Endothelial cell of umbilical vein (primary cell): ENCODE results near the gene LRRC8E. TPM values are rescaled to one million over a fixed set of nuclear protein-coding genes. Genes with fewer than 3 reads are reported as not detected.

ENCODE experiments used
- BruUV-seq: library from RNA; stranded (reverse); fragments of 400-500 nt; replicated peaks from 2 replicates; lab custom pipeline; 2021; lab: Mats Ljungman, UMichigan
- CTCF ChIA-PET: fragments of 300-600, 350-600 bp; sonication (Branson Sonifier 250); formaldehyde crosslinking; loops from one replicate; lab custom pipeline; 2021; ENCODE audit warnings: antibody characterized with exemption, inconsistent platforms; lab: Charles Lee
- POLR2A ChIA-PET: fragments of 300-600, 350-600 bp; sonication (Branson Sonifier 250); formaldehyde crosslinking; loops from one replicate; lab custom pipeline; 2021; ENCODE audit warnings: antibody characterized with exemption, inconsistent platforms; lab: Charles Lee
- DNase-seq: peaks from one replicate; pipeline ENCODE4 v3.0.0-alpha.2; 2011; ENCODE audit warnings: low read depth, low spot score
- FAIRE-seq: peaks from 2 replicates; lab custom pipeline; 2011; peaks lifted over from hg19 to GRCh38; lab: Jason Lieb, UNC
- H2AFZ ChIP-seq: 2 replicates; pipeline ENCODE4 v1.6.0; 2012; ENCODE audit warnings: low read depth, low read length, control low read depth, inconsistent platforms
- H3K27ac ChIP-seq: 2 replicates; pipeline ENCODE4 v1.5.1; 2011; ENCODE audit warnings: low read depth, mild to moderate bottlenecking, control low read depth, low read length, moderate library complexity; ENCODE audit not compliant: insufficient read depth
- H3K27me3 ChIP-seq, 2 experiments: 2 replicates each; pipeline versions ENCODE4 v1.6.0 to v1.6.1; 2011; ENCODE audit warnings: low read length in 2 of 2, mixed read lengths in 1 of 2; ENCODE audit not compliant: control insufficient read depth in 2 of 2, insufficient read depth in 2 of 2
- H3K36me3 ChIP-seq, 2 experiments: 2 replicates in 1 of 2; 3 replicates in 1 of 2; pipeline ENCODE4 v1.5.1; 2011; ENCODE audit warnings: low read length in 2 of 2, mild to moderate bottlenecking in 1 of 2, moderate library complexity in 1 of 2; ENCODE audit not compliant: control insufficient read depth in 2 of 2, insufficient read depth in 2 of 2; ENCODE audit errors: extremely low read depth in 1 of 2
- H3K4me1 ChIP-seq: 3 replicates; pipeline ENCODE4 v1.5.1; 2011; ENCODE audit warnings: mild to moderate bottlenecking, low read length; ENCODE audit not compliant: control insufficient read depth, insufficient read depth; ENCODE audit errors: extremely low read depth
- H3K4me2 ChIP-seq: 2 replicates; pipeline ENCODE4 v1.6.1; 2011; ENCODE audit warnings: low read length, control low read depth, mixed read lengths; ENCODE audit not compliant: insufficient read depth
- H3K4me3 ChIP-seq, 3 experiments: fragments of 200-600 bp in 1 of 3; sonication (generic), shearing (Covaris generic) in 1 of 3; replicated peaks in 1 of 3; 2 replicates each; pipeline ENCODE4 v1.5.1; 2011 to 2016; ENCODE audit warnings: control low read depth in 3 of 3, low read length in 3 of 3, mild to moderate bottlenecking in 2 of 3, inconsistent platforms in 1 of 3, low read depth in 1 of 3, moderate library complexity in 1 of 3; ENCODE audit not compliant: insufficient read depth in 1 of 3
- H3K79me2 ChIP-seq: 2 replicates; pipeline ENCODE4 v1.6.0; 2012; ENCODE audit warnings: low read length, inconsistent platforms; ENCODE audit not compliant: control insufficient read depth, insufficient read depth
- H3K9ac ChIP-seq: replicated peaks from 2 replicates; pipeline ENCODE3; 2011; ENCODE audit warnings: low read length, control low read depth; ENCODE audit not compliant: insufficient read depth; ENCODE audit errors: extremely low read depth
- H3K9me1 ChIP-seq: replicated peaks from 3 replicates; pipeline ENCODE4 v1.6.0; 2011; ENCODE audit warnings: mild to moderate bottlenecking, low read length; ENCODE audit not compliant: control insufficient read depth, insufficient read depth; ENCODE audit errors: extremely low read depth
- H3K9me3 ChIP-seq: replicated peaks from 2 replicates; pipeline ENCODE4 v1.5.1; 2012; ENCODE audit warnings: low read length, inconsistent platforms; ENCODE audit not compliant: control insufficient read depth, insufficient read depth
- H4K20me1 ChIP-seq: replicated peaks from 2 replicates; pipeline ENCODE3; 2011; ENCODE audit warnings: mild to moderate bottlenecking, low read length; ENCODE audit not compliant: control insufficient read depth, insufficient read depth; ENCODE audit errors: extremely low read depth
- EZH2 ChIP-seq: IDR thresholded peaks from 2 replicates; pipeline ENCODE4 v1.6.1; 2012; ENCODE audit warnings: borderline replicate concordance, low read depth, mild to moderate bottlenecking, moderate library complexity, low read length, inconsistent platforms; ENCODE audit not compliant: severe bottlenecking
- FOS ChIP-seq: IDR thresholded peaks from 2 replicates; pipeline ENCODE4 v1.6.1; 2011; ENCODE audit warnings: mild to moderate bottlenecking, low read length, moderate library complexity, borderline replicate concordance; ENCODE audit not compliant: insufficient read depth
- GATA2 ChIP-seq: IDR thresholded peaks from 2 replicates; pipeline ENCODE4 v1.7.0; 2011; ENCODE audit warnings: low read depth, mild to moderate bottlenecking, moderate library complexity, mixed read lengths, low read length; ENCODE audit not compliant: insufficient read length, insufficient read depth
- JUN ChIP-seq: IDR thresholded peaks from 2 replicates; pipeline ENCODE4 v1.6.1; 2011; ENCODE audit warnings: borderline replicate concordance, low read depth; ENCODE audit not compliant: insufficient read length, insufficient read depth
- MYC ChIP-seq: IDR thresholded peaks from one replicate; pipeline ENCODE4 v1.6.1; 2011; ENCODE audit warnings: mild to moderate bottlenecking, low read depth, low read length
- POLR2A ChIP-seq: IDR thresholded peaks from 2 replicates; pipeline ENCODE4 v1.6.1; 2012; ENCODE audit warnings: low read depth, mild to moderate bottlenecking, control low read depth, low read length
- POLR2AphosphoS5 ChIP-seq: IDR thresholded peaks from 2 replicates; pipeline ENCODE4 v1.6.1; 2012; ENCODE audit warnings: low read depth, mild to moderate bottlenecking, control low read depth, low read length, moderate library complexity; ENCODE audit not compliant: insufficient read depth
- dilution Hi-C: fragments of 300-500 bp; cut with MboI; formaldehyde crosslinking; loops from one replicate; pipeline ENCODE4 v1.15.0; 2019; ENCODE audit warnings: low sequenced_read_pairs; ENCODE audit not compliant: extremely low pct_ligation_motif_present
- intact Hi-C: fragments of 100-400 bp; cut with micrococcal nuclease; formaldehyde crosslinking; loops from one replicate; pipeline ENCODE4 v1.10.0; 2022
- polyA plus RNA-seq, 4 experiments: library from polyadenylated mRNA; depleted of rRNA in 3 of 4; stranded (reverse) in 3 of 4; unstranded in 1 of 4; fragments of >200 nt; gene quantifications; 2 replicates each; pipeline versions ENCODE4 v1.2.1 to v1.2.3, GENCODE V29; 2011 to 2012; ENCODE audit warnings: missing spikeins in 1 of 4
- total RNA-seq: library from RNA; stranded (reverse); gene quantifications from 2 replicates; pipeline ENCODE4 v1.2.3, GENCODE V29; 2021
- TF ChIP-seq, protein P1 (sequence below): IDR thresholded peaks from 2 replicates; pipeline ENCODE4 v1.6.1; 2011; ENCODE audit not compliant: insufficient read depth, insufficient read length
- TF ChIP-seq, protein P2 (sequence below), 2 donors: IDR thresholded peaks; 1 replicate in 1 of 2; 2 replicates in 1 of 2; pipeline ENCODE4 v1.5.1; 2011; ENCODE audit warnings: low read length in 2 of 2, mild to moderate bottlenecking in 2 of 2, moderate library complexity in 2 of 2, control low read depth in 1 of 2, inconsistent platforms in 1 of 2, low read depth in 1 of 2; ENCODE audit not compliant: insufficient read depth in 1 of 2; ENCODE audit errors: extremely low read depth in 1 of 2

LRRC8E gene
- total and polyA plus RNA-seq, 2 donors (not counting 3 experiments of a cell fraction or from before 2014, with no cell fraction given) = 1.1 to 1.6 TPM

DNA sequence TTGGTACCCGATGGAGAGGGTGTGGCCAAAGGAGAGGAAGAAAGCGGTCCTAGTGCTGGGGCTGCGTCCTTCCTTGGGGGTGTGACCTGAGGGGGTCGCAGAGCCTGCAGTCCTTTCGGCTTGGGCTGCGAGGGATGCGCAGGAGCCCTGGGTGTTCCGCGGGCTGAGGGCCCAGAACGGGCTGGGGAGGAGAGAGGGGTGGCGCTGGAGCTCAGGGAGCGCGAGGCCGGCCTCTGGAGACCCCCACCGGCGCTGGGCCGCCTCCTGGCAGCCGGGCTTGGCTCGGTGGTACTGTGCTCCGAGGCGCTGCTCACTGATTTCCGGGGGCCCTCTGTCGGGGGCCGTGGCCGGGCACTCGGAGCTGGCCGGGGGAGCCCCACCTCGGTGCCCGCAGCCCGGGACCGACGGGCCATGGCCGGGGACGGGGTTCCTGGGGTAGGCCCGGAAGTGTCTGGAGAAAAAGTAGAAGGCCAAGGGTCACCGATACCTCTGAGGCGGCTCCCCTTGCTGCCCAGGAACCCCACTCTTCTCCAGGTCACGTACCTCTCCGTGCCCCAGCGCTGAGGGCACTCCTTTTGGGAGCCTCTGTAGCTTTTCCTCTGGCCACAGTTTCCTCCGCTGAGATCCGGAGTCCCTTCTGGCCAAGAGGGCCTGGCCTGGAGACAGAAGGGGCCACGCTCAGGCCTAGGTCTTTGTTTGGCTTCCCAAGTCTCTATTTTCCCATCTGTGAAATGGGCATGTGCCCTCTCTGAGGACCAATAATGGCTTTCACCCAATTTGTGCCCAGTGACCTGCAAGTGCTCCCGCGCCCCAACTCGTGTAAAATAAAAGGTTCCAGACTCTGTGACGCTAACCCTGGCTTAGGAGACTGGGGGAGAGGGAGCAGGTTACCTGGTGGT is 15.8 kb upstream of the LRRC8E start:
- H3K79me2 ChIP-seq = no peaks in the 10 kb centered on the region
- ChIA-PET POLR2A (no interaction called here), CTCF (interaction anchor here (1.0 kb wide), 1 partner anchor 11 kb away, joined by 5 read pairs; no protein-coding TSS in a partner anchor)
- dilution Hi-C loops (no loop called here), intact Hi-C loops (loop anchor here (5.0 kb wide), 1 partner anchor 40 kb away; the partner anchor contains the start of gene EVI5L)
- no peaks in the 10 kb centered on the region for H3K9me1 ChIP-seq
- no peaks in the 10 kb centered on the region for H3K36me3 ChIP-seq
- H2AFZ ChIP-seq = no peak overlapping the region
- no peak overlapping the region for H3K4me3 ChIP-seq
- no peaks in the 10 kb centered on the region for H4K20me1 ChIP-seq
- peaks cover 7% of the 10 kb centered on the region for H3K4me1 ChIP-seq
- H3K27me3 ChIP-seq = peaks cover 11 to 25% of the 10 kb centered on the region in 2 experiments
- TF ChIP-seq EZH2 (no peak), FOS (no peak), MYC (no peak), GATA2 (no peak), POLR2A (no peak), POLR2AphosphoS5 (no peak), JUN (no peak)
- TF ChIP-seq, protein P1, sequence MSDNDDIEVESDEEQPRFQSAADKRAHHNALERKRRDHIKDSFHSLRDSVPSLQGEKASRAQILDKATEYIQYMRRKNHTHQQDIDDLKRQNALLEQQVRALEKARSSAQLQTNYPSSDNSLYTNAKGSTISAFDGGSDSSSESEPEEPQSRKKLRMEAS = no peak
- TF ChIP-seq, protein P2, sequence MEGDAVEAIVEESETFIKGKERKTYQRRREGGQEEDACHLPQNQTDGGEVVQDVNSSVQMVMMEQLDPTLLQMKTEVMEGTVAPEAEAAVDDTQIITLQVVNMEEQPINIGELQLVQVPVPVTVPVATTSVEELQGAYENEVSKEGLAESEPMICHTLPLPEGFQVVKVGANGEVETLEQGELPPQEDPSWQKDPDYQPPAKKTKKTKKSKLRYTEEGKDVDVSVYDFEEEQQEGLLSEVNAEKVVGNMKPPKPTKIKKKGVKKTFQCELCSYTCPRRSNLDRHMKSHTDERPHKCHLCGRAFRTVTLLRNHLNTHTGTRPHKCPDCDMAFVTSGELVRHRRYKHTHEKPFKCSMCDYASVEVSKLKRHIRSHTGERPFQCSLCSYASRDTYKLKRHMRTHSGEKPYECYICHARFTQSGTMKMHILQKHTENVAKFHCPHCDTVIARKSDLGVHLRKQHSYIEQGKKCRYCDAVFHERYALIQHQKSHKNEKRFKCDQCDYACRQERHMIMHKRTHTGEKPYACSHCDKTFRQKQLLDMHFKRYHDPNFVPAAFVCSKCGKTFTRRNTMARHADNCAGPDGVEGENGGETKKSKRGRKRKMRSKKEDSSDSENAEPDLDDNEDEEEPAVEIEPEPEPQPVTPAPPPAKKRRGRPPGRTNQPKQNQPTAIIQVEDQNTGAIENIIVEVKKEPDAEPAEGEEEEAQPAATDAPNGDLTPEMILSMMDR (IDR thresholded peaks at IDR 0.05; ENCODE audit: extremely low read depth in 1 of 2, insufficient read depth in 1 of 2, low read depth in 1 of 2, low read length in 2 of 2) = no peak
- no peak overlapping the region for H3K4me2 ChIP-seq
- H3K9me3 ChIP-seq = no peaks in the 10 kb centered on the region
- DNase-seq = no peak
- BruUV-seq = no TSS peak
- FAIRE-seq = no peak
- H3K9ac ChIP-seq = no peak overlapping the region
- H3K27ac ChIP-seq = no peak overlapping the region
